OCI-LY1 (cell line): Measurements from ENCODE around the gene ACSL4.

Source experiments
- EZH2 ChIP-seq: fragments of 200-600 bp; sonication (generic), shearing (Covaris generic); IDR thresholded peaks from 2 replicates; pipeline ENCODE4 v1.8.0; 2017; ENCODE audit warnings: borderline replicate concordance, mixed run types, mild to moderate bottlenecking, antibody characterized with exemption, low read length, moderate library complexity, mixed read lengths
- TF ChIP-seq, protein P1 (sequence below): fragments of 200-600 bp; sonication (generic), shearing (Covaris generic); IDR thresholded peaks from 2 replicates; pipeline ENCODE4 v1.5.1; 2017; ENCODE audit warnings: mild to moderate bottlenecking, antibody characterized with exemption, low read length, moderate library complexity, mixed read lengths

DNA sequence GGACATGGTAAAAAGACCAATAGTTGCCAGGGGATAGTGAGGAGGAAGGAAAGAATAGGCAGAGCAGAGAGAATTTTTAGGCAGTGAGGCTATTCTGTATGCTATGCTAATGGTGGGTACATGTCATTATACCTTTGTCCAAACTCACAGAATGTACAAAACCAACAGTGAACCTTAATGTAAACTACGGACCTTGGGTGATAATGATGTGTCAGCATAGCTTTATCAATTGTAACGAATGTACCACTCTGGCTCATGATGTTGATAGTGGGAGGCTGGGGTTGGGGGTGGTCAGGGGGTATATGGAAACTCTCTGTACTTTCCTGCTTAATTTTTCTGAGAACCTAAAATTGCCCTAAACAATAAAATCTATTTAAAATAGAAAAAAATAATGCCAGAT, 37.7 kb upstream of the ACSL4 start:
- no peak for TF ChIP-seq EZH2
- TF ChIP-seq, protein P1, sequence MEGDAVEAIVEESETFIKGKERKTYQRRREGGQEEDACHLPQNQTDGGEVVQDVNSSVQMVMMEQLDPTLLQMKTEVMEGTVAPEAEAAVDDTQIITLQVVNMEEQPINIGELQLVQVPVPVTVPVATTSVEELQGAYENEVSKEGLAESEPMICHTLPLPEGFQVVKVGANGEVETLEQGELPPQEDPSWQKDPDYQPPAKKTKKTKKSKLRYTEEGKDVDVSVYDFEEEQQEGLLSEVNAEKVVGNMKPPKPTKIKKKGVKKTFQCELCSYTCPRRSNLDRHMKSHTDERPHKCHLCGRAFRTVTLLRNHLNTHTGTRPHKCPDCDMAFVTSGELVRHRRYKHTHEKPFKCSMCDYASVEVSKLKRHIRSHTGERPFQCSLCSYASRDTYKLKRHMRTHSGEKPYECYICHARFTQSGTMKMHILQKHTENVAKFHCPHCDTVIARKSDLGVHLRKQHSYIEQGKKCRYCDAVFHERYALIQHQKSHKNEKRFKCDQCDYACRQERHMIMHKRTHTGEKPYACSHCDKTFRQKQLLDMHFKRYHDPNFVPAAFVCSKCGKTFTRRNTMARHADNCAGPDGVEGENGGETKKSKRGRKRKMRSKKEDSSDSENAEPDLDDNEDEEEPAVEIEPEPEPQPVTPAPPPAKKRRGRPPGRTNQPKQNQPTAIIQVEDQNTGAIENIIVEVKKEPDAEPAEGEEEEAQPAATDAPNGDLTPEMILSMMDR: no peak
